IPS DF 6.9 (cell line): Measurements from ENCODE around the gene INO80C.

Source experiments
- DNase-seq: peaks from one replicate; pipeline ENCODE4 v3.0.0-alpha.2; 2013; ENCODE audit warnings: low read depth, low spot score
- H3K27ac ChIP-seq: one replicate; pipeline ENCODE4 v1.5.1; 2013; ENCODE audit warnings: low read length, control low read depth
- H3K27me3 ChIP-seq: 2 replicates; pipeline ENCODE4 v1.6.1; 2013; ENCODE audit warnings: mild to moderate bottlenecking, low read length; ENCODE audit not compliant: control insufficient read depth, insufficient read depth
- H3K36me3 ChIP-seq: 2 replicates; pipeline ENCODE4 v1.6.1; 2013; ENCODE audit warnings: low read length; ENCODE audit not compliant: control insufficient read depth, insufficient read depth
- H3K4me1 ChIP-seq: 2 replicates; pipeline ENCODE4 v1.6.1; 2013; ENCODE audit warnings: low read length; ENCODE audit not compliant: control insufficient read depth, insufficient read depth
- H3K4me3 ChIP-seq: 2 replicates; pipeline ENCODE4 v1.5.1; 2013; ENCODE audit warnings: mild to moderate bottlenecking, low read length
- H3K9me3 ChIP-seq: 2 replicates; pipeline ENCODE4 v1.6.1; 2013; ENCODE audit warnings: low read length, inconsistent platforms; ENCODE audit not compliant: control insufficient read depth, insufficient read depth
- WGBS: extraction: QIAGEN DNeasy Blood & Tissue Kit; methylation state at CpG from one replicate; pipeline ENCODE4 v1.1.7; 2013; ENCODE audit warnings: mixed read lengths, missing lambda C conversion rate; ENCODE audit not compliant: insufficient read length, insufficient coverage; 5-methylcytosine and 5-hydroxymethylcytosine counted together

INO80C gene

GRCh38 chr18:35513181-35513936 is 15.6 kb upstream of the INO80C start:
- no CpG with 5 or more reads among the region's 7 CpGs for WGBS
- no peak for DNase-seq

GRCh38 chr18:35512761-35513160 is 15.0 kb upstream of the INO80C start:
- H3K9me3 ChIP-seq: no peaks in the 10 kb centered on the region
- DNase-seq: no peak
- no CpG with 5 or more reads among the region's 2 CpGs for WGBS
- no peaks in the 10 kb centered on the region for H3K36me3 ChIP-seq
- H3K27me3 ChIP-seq: no peaks in the 10 kb centered on the region
- H3K4me1 ChIP-seq: peaks cover 1% of the 10 kb centered on the region; the same call in 1 of the 2 replicates
- H3K4me3 ChIP-seq: no peak overlapping the region
- H3K27ac ChIP-seq: no peak overlapping the region

More at GRCh38 chr18:35513181-35513936, 15.6 kb upstream of the INO80C start:
- H3K27ac ChIP-seq: no peak overlapping the region
- H3K4me1 ChIP-seq: peaks cover 1% of the 10 kb centered on the region; the same call in 1 of the 2 replicates
- no peaks in the 10 kb centered on the region for H3K36me3 ChIP-seq
- no peak overlapping the region for H3K4me3 ChIP-seq
- no peaks in the 10 kb centered on the region for H3K9me3 ChIP-seq
- H3K27me3 ChIP-seq: no peaks in the 10 kb centered on the region

DNA sequence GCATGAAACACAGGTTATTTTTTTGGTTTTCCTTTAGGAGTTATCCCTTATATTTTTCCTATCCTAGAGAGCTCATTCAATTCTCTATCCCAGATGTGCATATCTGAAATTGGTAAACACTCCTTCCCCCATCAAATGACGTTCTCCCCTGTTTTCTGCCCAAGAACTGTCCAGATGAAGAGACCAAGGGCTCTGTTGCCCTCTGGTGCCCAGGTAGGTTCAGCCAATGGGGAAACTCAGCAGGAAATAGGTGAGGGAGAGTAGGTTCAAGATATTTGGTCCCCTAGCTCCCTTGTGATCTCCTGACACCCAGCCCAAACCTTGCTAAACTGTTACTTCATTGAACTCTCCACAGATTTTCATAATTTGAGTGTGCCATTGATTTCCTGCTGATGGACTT is 14.1 kb upstream of the INO80C start:
- Histone ChIP-seq H3K27ac (no peak overlapping the region), H3K4me1 (peaks cover 2% of the 10 kb centered on the region; the same call in 1 of the 2 replicates), H3K27me3 (no peaks in the 10 kb centered on the region), H3K36me3 (no peaks in the 10 kb centered on the region), H3K9me3 (no peaks in the 10 kb centered on the region), H3K4me3 (no peak overlapping the region)
- no CpG with 5 or more reads among the region's 1 CpG for WGBS
- no peak for DNase-seq

- Histone ChIP-seq H3K27me3 (no peaks in the 10 kb centered on the region), H3K4me1 (0 out of 2 replicates have a peak, but pooled peaks cover 2% of the 10 kb centered on the region), H3K4me3 (no peak overlapping the region), H3K9me3 (no peaks in the 10 kb centered on the region), H3K36me3 (no peaks in the 10 kb centered on the region), H3K27ac (no peak overlapping the region)
- WGBS: no CpG with 5 or more reads among the region's 2 CpGs
- no peak for DNase-seq
These were observed 13.7 kb upstream of the INO80C start for GRCh38 chr18:35511428-35511827.

DNA sequence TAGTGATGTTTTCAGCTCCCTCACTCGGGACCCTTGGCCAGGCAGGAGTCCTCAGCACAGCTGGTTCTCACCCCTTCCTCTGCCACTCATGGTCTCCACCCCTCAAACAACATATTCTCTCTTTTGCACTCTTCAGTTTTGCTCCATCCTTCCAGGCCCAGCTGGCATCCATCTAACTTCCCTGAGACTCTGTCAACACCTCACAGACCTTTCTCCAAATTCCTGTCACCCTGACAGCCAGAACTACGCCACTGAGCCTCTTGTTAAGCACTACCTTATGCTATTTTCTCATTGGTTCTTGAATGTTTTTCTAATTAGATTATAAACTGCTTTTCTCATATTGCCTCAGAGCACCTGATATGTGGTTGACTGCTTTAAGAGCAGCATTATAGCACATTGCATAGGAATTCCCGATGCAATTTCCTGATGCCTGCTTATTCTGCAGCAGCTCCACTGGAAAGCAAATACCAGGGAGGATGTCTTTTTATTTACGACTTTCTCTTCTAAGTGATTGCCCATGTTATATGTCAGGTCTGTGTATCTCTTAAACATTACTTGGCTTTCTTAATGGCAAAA is 12.4 kb upstream of the INO80C start:
- 0 out of 2 replicates have a peak, but pooled peaks cover 2% of the 10 kb centered on the region for H3K4me1 ChIP-seq
- H3K27me3 ChIP-seq: no peaks in the 10 kb centered on the region
- H3K27ac ChIP-seq: no peak overlapping the region
- WGBS: no CpG with 5 or more reads among the region's 4 CpGs
- DNase-seq: no peak
- H3K36me3 ChIP-seq: no peaks in the 10 kb centered on the region
- no peak overlapping the region for H3K4me3 ChIP-seq
- H3K9me3 ChIP-seq: no peaks in the 10 kb centered on the region

DNA sequence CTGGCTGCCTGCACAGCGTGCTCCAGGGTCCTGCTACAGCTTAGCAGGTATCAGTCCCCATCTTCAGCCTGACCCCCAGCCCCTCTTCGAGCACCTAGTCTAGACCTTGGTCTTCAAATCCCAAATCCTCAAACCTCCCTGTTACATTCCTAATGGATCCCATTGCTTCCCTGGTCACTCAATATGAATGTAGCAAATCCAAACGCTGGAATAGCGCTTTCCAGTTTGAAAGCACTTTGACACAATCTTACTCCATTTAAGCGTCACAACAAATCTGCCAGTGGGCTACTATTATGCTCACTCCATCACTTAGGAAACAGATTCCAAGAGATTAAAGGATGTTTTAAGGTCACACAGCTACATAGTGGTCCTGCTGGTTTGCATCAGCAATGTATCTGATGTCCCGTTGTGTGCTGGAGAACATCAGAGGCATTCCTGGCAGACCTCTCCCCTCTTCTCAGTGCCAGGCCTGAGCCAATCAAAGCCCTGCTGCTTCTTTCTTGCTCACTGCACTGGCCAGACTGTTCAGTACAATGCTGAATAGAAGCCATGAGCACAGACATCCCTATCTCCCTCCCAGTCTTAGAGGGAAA is 11.1 kb upstream of the INO80C start:
- Histone ChIP-seq H3K9me3 (no peaks in the 10 kb centered on the region), H3K4me3 (no peak overlapping the region), H3K4me1 (0 out of 2 replicates have a peak, but pooled peaks cover 1% of the 10 kb centered on the region), H3K27me3 (no peaks in the 10 kb centered on the region), H3K27ac (no peak overlapping the region), H3K36me3 (no peaks in the 10 kb centered on the region)
- WGBS: no CpG with 5 or more reads among the region's 6 CpGs
- DNase-seq: no peak

- Histone ChIP-seq H3K4me3 (no peak overlapping the region), H3K9me3 (no peaks in the 10 kb centered on the region), H3K27me3 (no peaks in the 10 kb centered on the region), H3K4me1 (0 out of 2 replicates have a peak, but pooled peaks cover 1% of the 10 kb centered on the region), H3K27ac (no peak overlapping the region), H3K36me3 (no peaks in the 10 kb centered on the region)
- no peak for DNase-seq
- WGBS: no CpG with 5 or more reads among the region's 5 CpGs
These were observed 10.3 kb upstream of the INO80C start for GRCh38 chr18:35508030-35508429.

DNA sequence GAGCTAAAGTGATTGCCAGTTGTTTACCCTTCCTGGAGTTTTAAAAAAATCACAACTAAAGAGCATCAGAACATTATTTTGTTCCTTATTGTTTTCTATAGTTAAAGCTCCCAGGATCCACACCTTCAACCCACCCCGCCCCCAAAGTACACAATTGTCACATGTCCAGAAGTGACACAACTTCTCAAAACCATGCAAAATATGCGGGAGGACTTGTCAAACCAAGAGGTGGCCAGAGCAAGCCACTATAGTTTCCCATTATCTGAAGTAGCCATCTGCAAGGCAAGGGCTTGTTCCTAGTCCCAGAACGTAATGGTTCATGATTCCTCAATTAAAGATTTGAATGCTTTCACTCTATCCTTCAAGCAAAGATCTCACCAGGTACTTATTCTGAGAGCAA is 9.9 kb upstream of the INO80C start:
- Histone ChIP-seq H3K27ac (no peak overlapping the region), H3K4me3 (no peak overlapping the region), H3K36me3 (no peaks in the 10 kb centered on the region), H3K27me3 (no peaks in the 10 kb centered on the region), H3K4me1 (0 out of 2 replicates have a peak, but pooled peaks cover 1% of the 10 kb centered on the region), H3K9me3 (no peaks in the 10 kb centered on the region)
- no CpG with 5 or more reads among the region's 3 CpGs for WGBS
- no peak for DNase-seq

DNA sequence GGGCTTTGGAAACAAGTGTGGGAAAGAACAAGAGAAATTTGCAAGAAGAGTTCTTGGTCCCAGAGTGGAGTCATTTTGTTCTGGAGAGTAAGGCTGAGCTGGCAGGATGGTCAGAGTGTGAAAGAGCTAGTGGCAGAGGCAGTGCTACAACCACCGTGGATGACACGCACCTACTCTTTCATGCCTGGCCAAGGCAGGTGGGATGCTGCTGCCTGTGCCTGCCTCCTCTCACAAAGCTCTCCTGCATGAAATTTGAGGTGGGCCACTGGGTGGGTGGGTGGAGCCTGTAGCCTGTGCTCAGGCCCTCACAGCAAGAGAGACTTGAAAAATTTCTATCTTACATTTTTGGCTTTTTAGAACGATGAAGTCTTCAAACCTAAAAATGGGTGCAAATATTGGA is 9.4 kb upstream of the INO80C start:
- WGBS: no CpG with 5 or more reads among the region's 3 CpGs
- H3K36me3 ChIP-seq: no peaks in the 10 kb centered on the region

DNA sequence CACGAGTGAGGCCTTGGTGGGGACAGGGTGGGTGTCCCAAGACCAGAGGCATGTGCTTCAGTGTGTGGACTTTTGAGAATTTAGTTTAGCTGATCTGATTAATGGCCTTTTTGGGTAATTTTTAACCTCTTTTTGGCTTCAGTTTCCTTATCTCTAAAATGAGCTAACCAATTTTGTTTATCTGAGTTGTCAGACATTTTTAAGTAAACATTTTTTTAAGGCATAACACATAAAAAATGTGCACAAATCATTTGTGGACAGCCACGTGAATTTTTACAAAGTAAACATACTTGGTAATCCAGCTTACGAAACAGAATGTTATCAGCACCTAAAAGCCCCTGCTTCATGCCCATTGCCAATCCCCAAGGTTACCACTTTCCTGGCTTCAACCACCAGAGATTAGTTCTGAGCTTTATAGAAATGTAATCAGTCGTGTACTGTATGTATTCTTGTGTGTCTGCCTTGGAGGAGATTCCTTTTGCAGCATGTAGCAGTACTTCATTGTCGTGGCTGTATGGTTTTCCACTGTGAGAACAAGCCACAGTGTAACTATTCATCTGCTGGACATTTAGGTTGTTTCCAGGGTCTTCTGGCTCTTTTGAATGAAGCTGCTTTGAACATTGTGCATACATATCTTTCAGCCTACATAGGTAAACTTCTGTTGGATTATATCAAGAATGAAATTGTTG is 8.4 kb upstream of the INO80C start:
- Histone ChIP-seq H3K4me1 (0 out of 2 replicates have a peak, but pooled peaks cover 1% of the 10 kb centered on the region), H3K27me3 (no peaks in the 10 kb centered on the region), H3K27ac (no peak overlapping the region), H3K4me3 (no peak overlapping the region), H3K9me3 (no peaks in the 10 kb centered on the region), H3K36me3 (no peaks in the 10 kb centered on the region)
- no CpG with 5 or more reads among the region's 5 CpGs for WGBS
- no peak for DNase-seq

More for the DNA sequence above, 9.4 kb upstream of the INO80C start:
- DNase-seq: no peak
- Histone ChIP-seq H3K27ac (no peak overlapping the region), H3K9me3 (no peaks in the 10 kb centered on the region), H3K4me1 (0 out of 2 replicates have a peak, but pooled peaks cover 1% of the 10 kb centered on the region), H3K4me3 (no peak overlapping the region), H3K27me3 (no peaks in the 10 kb centered on the region)
